Skeletal muscle tissue (tissue), 4 donors: ENCODE results near the gene U2AF1. TPM values are rescaled to one million over a fixed set of nuclear protein-coding genes. Genes with fewer than 3 reads are reported as not detected.
"Not testable (repeated sequence)": the region's sequence is repeated elsewhere in the genome, so short reads cannot be mapped to it uniquely, and the experiment has no call there.

Experiments
- H3K27ac ChIP-seq: one replicate; pipeline ENCODE4 v1.7.0; 2013; ENCODE audit warnings: mild to moderate bottlenecking, low read depth, low read length, inconsistent platforms
- H3K27me3 ChIP-seq, 3 donors: one replicate each; pipeline ENCODE4 v1.7.0; 2013; ENCODE audit warnings: low read length in 3 of 3; ENCODE audit not compliant: control insufficient read depth in 3 of 3, insufficient read depth in 3 of 3
- H3K36me3 ChIP-seq, 3 donors: one replicate each; pipeline ENCODE4 v1.7.0; 2013; ENCODE audit warnings: low read length in 3 of 3; ENCODE audit not compliant: control insufficient read depth in 3 of 3, insufficient read depth in 3 of 3
- H3K4me1 ChIP-seq, 3 donors: one replicate each; pipeline ENCODE4 v1.7.0; 2013; ENCODE audit warnings: low read length in 3 of 3, mild to moderate bottlenecking in 3 of 3; ENCODE audit not compliant: control insufficient read depth in 3 of 3, insufficient read depth in 3 of 3
- H3K4me3 ChIP-seq, 3 donors: one replicate each; pipeline ENCODE4 v1.7.0; 2013; ENCODE audit warnings: low read length in 3 of 3
- H3K9ac ChIP-seq, 3 donors: one replicate each; pipeline ENCODE4 v1.7.0; 2013; ENCODE audit warnings: low read length in 3 of 3, mild to moderate bottlenecking in 3 of 3, moderate library complexity in 2 of 3, low read depth in 1 of 3
- H3K9me3 ChIP-seq, 3 donors: one replicate each; pipeline ENCODE4 v1.7.0; 2013; ENCODE audit warnings: low read length in 3 of 3; ENCODE audit not compliant: control insufficient read depth in 3 of 3
- total RNA-seq: library from RNA; depleted of rRNA; stranded (reverse); fragments of >200 nt; gene quantifications from one replicate; pipeline ENCODE4 v1.2.3, GENCODE V29; 2014
- donor health status: Osteomylitis.

U2AF1 gene
- total RNA-seq, 1 donor from 2014 or later, result 20.9 TPM

DNA sequence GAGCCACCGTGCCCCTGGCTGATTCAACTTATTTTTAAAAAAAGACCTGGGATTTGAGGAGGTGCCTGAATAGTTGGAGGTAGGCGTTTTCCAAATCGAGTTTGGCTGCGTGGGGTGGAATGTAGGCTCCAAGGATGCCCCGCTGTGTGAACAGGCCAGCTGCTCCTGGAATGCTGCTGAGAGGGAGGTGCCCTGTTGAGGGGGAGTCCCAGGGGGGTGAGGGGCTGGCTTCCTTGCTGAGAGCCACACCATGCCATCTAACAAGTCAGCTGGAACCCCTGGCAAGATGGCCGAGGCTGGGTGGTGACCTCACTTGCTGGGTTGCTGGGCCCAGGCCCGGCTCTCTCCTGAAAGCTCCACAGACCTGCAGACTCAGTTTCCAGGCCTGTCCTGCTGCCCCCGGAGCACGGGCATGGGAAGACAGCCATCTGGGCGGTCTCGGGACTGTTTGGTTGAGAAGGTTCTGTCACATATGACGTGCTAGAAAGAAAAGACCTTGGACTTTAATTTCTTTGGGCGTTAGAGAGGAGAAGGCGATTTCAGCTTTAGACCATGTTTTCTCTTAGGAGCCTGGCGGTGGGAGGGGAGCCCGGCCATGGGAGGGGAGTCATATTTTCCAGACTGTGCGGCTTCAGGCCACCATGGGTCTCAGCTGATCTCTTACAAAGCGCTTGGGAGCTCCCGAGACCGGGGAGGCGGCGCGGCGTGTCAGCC, 24.6 kb downstream of the U2AF1 start:
- not testable (repeated sequence) for H3K27me3 ChIP-seq, H3K4me1 ChIP-seq, H3K4me3 ChIP-seq, H3K27ac ChIP-seq, H3K9me3 ChIP-seq, H3K9ac ChIP-seq, H3K36me3 ChIP-seq

DNA sequence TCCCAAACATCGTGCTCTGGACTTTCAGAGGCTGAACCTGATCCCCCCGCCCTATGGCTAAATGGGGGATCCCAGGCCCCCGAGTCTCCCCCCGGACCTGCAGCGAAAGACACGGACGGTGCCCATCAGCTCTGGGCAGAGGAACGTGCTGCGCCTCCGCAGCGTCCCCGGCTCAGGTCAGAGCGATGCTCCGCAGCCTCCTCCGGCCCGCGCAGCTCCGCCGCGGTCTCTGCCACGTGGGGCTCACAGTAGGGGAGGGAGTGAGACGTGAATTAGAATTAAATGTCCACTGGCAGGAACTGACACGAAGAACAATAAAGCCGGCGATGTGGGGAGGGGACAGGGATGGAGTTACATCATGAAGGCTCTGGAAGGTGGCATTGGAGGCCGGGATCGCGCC, 30.7 kb downstream of the U2AF1 start:
- not testable (repeated sequence) for H3K4me1 ChIP-seq, H3K36me3 ChIP-seq, H3K4me3 ChIP-seq, H3K27ac ChIP-seq, H3K9me3 ChIP-seq, H3K27me3 ChIP-seq, H3K9ac ChIP-seq

DNA sequence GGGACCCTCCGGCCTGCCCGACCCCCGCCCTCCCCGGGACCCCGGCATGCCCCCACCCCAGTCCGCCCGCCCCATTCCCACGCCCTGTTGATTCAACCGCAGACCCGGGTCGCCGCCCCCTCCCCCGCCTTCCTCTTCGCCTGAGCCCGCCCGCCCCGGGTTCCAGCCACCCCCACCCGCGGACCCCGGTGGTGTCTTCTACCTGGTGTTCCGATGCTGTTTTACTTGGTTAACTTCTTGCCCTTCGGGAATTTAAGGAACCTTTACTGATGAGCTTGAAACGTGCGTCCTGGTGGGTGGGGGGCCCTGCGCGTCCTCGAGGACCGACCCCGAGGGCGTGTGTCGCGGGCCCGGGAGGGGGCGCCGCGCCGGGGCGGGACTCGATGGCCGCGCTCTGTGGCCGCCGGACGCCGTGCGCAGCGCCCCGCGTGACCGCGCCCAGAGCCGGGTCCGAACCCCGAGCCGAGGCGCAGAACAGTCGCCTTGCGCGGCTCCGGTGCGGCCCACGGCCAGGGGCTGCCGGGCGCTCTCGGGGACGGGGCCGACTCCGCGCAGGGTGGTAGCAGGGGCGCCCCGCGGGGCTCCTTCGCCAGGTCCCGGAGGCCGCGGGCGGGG, 31.2 kb downstream of the U2AF1 start:
- not testable (repeated sequence) for H3K4me1 ChIP-seq, H3K9ac ChIP-seq, H3K9me3 ChIP-seq, H3K27ac ChIP-seq, H3K36me3 ChIP-seq, H3K27me3 ChIP-seq, H3K4me3 ChIP-seq

DNA sequence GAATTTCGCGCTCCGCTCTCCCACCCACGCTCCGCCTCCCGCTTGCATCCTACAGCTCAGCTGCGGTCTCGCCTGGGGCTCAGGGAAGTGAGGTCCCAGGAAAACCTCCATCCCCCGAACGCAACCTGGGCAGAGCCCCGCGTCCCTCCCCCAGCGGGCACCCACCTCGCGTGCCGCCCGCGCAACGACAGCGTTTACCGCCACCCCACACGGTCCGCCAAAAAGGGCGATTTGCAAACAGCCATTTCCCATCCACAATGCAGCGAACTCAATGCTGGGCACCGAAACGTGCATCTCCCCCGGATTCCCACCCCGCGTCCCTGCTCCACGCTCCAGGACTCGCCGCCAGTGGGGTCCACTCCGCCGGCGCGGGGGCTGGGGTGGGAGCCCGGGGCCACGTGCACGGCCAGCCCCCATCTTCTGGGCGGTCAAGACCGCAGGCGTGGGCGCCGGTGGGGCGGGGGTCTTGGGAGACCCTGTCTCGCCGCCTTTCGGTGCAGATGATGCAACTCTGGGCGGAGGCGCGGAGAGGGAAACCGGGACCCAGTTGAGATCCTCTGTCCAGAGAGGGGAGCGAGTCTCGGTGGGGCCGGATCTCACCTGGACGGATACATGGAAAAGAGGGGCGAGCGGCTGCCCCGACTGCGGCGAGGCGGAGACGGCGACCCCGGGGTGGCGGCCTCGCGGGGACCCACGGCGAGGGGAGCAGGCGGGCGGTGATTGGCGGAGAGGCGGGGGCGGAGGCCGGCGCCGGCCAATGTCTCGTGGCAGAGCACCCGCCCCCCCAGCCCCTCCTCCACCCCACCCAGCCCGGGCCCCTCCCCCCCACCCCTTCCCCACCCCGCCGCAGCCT, 32.0 kb downstream of the U2AF1 start, which contains the start of gene CBS:
Gene CBS, minus strand, starts transcription at position 666 of the 853 bp plus-strand sequence. CDS start 3,642 bp downstream, outside the sequence.
- not testable (repeated sequence) for H3K27me3 ChIP-seq, H3K36me3 ChIP-seq, H3K4me1 ChIP-seq, H3K27ac ChIP-seq, H3K9ac ChIP-seq, H3K4me3 ChIP-seq, H3K9me3 ChIP-seq

DNA sequence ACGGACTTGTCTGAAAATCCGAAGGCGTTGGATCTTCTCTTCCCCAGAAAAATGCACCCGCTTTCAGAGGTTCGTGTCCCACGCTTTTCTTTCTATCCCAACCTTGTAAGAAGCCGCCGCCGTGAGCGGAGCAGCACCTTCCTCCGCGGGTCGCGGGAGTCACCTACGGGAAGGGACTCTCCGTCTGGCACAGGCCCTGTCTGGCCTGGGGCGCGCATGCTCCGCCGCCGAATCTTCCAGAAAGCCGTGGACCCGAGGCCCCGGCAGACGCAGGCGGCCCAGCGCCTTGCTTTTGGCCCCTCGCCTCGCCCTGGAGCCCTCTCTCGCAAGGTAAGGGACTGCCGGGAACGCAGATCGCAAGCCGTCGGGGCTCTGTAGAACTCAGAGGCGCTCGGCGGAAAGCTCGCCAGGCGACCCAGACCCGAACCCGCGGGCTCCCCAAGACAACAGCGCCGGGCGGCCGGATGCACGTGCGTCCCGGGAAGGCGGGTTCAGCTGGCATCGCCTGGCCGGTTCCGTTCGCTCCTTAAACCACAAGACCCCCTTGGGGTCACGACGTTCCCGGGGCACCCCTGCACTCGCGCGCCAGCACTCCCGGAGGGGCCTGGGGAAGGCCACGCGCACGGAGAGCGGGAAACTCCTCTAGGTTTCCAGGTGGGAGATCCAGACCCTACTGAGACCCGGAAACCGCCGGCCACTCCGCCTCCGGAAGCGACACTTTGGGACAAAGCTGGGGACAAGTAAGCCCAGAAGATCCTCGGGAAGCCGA, 32.8 kb downstream of the U2AF1 start:
- not testable (repeated sequence) for H3K36me3 ChIP-seq, H3K9ac ChIP-seq, H3K9me3 ChIP-seq, H3K4me3 ChIP-seq, H3K4me1 ChIP-seq, H3K27ac ChIP-seq, H3K27me3 ChIP-seq

GRCh38 chr21:43072742-43073141, 34.6 kb downstream of the U2AF1 start:
- not testable (repeated sequence) for H3K9ac ChIP-seq, H3K27ac ChIP-seq

GRCh38 chr21:43069682-43070081, 37.7 kb downstream of the U2AF1 start:
- not testable (repeated sequence) for H3K27ac ChIP-seq, H3K36me3 ChIP-seq, H3K9ac ChIP-seq, H3K9me3 ChIP-seq, H3K27me3 ChIP-seq, H3K4me3 ChIP-seq, H3K4me1 ChIP-seq

More at GRCh38 chr21:43072742-43073141, 34.6 kb downstream of the U2AF1 start:
- not testable (repeated sequence) for H3K9me3 ChIP-seq, H3K4me1 ChIP-seq, H3K4me3 ChIP-seq, H3K36me3 ChIP-seq, H3K27me3 ChIP-seq

GRCh38 chr21:43068065-43068464, 39.3 kb downstream of the U2AF1 start:
- H3K4me3 ChIP-seq, H3K4me1 ChIP-seq, H3K9ac ChIP-seq, H3K36me3 ChIP-seq, H3K27ac ChIP-seq, H3K27me3 ChIP-seq, H3K9me3 ChIP-seq: not testable (repeated sequence)

DNA sequence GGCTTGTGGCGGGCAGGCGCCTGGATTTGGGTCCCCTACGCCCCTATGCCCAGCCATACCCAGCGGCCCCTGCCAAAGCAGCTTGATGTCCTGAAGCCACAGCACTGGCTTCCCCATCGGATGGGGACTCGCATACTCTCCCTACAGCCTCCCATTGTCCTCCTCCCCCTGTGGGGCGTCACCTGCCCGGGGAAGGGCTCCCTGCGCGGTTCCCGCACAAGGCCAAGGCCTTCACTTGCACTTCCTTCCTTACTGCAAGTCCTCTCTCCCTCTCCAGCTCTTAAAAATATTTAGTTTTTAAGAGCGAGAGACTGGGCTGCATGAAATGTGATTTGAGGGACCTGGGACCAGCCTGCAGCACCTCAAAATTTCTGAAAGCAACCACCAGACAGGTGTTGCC, 40.7 kb downstream of the U2AF1 start:
- not testable (repeated sequence) for H3K4me3 ChIP-seq, H3K4me1 ChIP-seq, H3K27me3 ChIP-seq, H3K9me3 ChIP-seq, H3K36me3 ChIP-seq, H3K27ac ChIP-seq, H3K9ac ChIP-seq
